HG02763 (cell line): ENCODE measurements around the gene RANGAP1.

Experiments used
- ATAC-seq: cut with Tn5 transposase; IDR thresholded peaks from one replicate; pipeline ENCODE4 v1.9.1; 2021; ENCODE audit warnings: mild to moderate bottlenecking, moderate library complexity; ENCODE audit not compliant: unreplicated experiment

Gene RANGAP1

DNA sequence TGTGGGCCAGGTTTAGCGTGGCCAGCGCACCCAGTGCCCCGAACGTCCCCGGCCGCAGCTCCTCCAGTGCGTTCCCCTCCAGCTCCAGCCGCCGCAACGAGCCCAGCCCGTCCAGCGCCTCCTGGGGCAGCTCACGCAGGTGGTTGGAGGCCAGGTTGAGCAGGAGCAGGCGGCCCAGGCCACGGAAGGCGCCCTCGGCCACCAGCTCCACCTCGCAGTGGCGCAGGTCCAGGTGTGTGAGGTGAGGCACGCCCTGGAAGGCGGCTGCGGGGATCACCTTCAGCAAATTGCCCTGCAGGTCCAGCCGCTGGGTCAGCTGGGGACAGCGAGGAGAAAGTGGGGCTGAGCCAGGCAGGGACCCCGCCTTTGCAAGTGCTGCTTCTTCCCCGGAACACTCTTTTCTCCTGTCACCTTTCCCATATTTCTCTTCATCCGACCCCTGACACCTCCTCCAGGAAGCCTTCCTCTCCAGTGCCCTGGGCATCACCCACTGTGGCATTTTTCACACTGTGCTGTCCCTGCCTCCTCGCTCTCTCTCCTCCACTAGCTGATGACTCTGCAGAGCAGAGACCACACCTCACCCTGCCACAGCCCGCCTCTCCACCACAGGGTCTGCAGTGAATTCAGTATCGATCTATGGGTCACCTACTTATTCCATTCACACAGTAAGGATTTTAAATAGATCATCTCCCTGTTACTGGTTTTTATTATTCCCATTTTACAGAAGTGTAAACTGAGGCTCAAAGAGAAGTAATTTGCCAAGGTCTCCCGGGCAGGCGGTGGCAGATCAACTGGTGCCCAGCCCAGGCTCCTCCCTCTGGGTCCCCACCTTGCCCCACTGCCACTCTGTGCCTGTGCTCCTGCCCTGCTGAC lies 47.2 kb downstream of the RANGAP1 start:
- ATAC-seq = no peak

DNA sequence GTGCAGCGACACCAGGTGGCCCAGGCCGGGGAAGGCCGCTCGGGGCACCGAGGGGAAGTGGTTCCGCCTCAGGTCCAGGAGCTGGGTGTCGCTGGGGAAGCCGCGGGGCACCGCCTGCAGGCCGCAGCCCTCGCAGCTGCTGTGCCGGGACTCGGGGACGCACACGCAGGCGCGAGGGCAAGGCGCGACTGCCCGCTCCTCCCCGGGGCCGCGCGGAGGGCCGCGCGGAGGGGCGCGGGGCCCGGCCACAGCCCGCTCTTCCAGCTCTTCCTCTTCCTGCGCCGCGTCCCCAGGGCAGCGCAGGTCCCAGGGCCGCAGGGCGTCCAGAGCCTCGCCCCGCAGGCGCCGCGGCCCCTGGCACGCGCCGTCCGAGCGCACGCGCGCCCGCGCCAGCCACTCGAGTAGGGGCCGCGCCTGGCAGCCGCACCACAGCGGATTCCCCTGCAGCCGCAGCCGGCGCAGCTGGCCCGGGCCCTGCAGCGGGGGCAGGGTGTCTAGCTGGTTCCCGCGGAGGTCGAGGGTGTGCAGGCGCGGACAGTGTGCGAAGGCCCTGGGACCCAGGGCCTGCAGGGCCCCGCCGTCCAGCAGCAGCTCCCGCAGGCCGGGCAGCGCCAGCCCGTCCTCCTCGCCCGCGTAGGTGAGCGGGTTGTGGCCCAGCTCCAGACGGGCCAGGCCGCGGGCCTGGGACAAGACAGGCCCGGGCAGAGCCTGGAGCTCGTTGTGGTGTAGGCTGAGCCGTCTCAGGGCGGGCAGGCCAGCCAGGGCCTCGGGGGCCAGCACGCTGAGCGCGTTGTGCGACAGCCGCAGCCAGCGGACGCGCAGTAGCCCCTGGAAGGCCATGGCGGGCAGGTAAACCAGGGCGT lies 48.0 kb downstream of the RANGAP1 start:
- peak; percentile 63 for ATAC-seq

DNA sequence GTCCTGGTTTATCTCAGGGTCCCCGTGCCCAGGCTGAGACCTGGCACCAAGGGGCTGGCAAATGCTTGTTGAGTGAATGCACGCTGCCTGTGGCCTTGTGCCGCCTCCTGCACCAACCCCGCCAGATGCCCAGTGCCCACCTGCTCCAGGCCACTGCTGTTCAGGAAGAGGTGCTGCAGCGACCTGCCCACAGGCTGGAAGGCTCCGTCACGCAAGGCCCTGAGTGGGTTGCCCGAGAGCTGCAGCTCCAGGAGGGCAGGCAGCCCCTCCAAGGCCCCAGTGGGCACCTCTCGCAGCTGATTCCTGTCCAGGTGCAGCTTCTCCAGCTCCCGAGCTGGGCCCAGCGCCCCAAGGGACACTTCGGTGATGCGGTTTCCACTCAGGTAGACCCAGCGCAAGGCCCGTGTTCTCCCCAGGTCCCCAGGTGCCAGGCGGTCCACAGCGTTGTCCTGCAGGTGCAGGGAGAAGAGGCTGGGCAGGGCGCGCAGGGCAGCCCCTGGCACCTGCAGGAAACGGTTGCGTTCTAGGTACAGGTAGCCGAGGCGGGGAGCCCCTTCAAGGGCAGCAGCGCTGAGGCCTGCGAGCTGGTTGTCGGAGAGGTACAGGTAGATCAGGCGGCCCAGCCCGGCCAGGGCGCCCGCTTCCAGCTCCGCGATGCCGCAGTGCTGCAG lies 48.8 kb downstream of the RANGAP1 start:
- no peak for ATAC-seq

DNA sequence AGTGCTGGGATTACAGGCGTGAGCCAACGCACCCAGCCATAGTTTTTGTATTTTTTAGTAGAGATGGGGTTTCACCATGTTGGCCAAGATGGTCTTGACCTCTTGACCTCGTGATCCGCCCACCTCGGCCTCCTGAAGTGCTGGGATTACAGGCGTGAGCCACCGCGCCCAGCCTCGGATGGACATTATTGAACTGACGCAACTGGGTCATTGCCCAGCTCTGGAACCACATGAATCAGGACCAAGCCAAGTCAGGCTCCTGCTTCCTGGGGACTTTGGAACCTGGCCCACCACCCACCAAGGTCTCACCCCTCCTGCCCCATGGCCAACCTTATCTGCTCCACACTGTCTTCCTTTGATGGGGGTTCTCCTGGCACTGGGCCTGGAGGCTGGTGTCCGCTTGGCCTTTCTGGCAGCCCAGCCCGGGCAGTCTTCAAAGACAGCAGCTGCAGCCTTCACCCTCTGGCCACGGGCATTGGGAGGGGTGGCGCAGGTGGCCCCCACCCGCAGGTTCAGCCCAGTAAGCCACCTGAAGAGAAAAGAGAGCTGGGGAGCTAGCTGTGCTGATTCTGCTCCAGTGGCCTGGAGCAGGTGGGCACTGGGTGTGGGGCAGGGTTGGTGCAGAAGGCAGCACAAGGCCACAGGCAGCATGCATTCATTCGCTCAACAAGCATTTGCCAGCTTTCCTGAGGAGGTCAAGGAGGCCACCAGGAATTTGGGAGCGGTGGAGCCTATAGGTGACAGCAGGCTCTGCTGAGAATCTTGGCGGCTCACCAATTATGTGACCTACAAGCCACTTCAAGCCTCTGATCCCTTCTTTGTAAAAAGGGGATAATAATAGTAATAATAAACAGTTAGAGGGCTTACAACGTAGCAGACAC lies 50.9 kb downstream of the RANGAP1 start:
- no peak for ATAC-seq

DNA sequence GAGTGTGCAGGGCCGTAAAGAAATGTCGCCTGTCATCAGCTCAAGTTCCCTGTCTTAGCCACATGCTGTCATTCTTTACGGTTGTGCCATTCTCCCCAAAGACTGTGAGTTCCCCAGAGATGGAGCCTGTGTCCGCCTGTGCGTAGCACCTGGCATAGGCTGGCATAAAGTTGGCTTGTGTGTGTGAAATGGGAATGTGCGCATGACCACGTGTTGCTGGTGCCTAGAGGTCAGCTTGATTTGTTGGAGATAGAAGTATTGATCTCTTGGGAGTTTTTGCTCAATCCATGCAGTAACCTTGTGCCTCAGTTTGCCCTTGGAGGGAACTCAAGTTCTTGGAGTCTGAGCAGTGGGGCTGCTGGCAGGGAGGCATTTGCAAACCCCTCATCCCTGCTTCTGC lies 54.6 kb downstream of the RANGAP1 start:
- no peak for ATAC-seq

- ATAC-seq = no peak
These were observed 55.6 kb downstream of the RANGAP1 start for GRCh38 chr22:41230401-41230785.

DNA sequence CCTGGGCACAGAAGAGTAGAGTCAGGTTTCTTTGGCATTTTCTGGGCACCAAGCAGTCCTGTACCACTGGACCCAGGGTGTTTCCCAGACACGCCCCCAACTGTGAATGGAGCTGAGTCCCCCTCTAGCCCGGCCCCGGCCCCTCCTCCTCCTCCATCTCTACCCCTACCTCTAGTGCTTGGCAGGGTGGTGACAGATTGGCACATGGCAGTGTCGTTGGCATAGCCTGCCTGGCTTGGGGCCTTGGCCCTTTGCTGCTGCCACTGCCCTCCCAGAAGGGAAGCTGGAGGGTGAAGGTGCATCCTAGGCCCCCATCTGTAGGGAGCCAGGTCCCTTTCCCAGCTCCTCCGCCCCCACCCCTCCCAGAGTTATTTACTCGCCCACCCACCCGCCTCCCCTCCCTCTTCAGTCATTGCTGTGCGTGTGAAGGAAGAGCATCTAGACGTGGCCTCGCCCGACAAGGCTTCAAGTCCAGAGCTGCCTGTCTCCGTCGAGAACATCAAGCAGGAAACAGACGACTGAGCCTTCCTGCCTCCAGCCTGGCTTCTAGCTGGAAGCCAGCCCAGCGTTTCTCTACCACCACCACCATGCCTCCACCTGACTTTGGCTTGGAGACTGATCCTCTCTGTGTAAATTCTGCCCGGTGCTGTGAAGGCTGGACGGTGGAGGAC lies 56.1 kb downstream of the RANGAP1 start:
- ATAC-seq = no peak

DNA sequence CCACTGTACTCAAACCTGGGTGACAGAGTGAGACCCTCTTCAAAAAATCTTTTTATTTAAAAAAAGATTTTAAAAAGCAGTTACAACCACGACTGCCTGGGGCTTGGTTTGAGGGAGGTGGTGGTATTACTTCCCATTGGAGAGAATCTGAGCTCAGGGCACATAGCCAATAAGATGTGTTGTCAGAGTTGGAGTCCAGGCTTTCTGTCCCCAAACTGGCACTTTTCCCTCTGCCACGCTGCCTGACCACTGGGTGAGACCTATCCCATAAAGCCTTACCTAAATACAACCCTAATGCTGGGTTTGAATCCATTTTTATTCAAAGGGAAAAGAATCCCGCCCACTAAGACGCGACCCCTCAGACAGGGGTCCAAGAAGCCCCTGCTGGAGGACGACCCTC lies 56.8 kb downstream of the RANGAP1 start:
- no peak for ATAC-seq

GRCh38 chr22:41226723-41227655 lies 59.0 kb downstream of the RANGAP1 start:
- no peak for ATAC-seq

DNA sequence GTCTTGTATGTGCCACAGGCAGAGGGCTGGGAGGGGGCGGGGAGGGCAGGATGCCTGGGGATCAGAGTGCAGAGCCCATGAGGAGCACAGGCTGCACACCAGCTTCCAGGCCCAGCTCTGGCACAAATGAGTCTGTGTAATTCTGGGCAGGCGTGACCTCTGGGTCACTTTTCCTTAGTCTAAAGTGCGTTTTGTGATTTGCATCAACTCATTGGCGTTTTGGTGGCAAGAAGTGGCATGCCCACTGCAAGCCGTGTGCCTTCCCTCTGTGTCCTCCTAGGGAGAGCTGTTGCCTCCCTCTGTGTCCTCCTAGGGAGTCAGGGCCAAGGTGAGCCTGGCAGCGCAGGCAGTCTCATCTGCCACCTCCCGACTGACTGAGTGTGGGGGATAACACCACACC lies 62.5 kb downstream of the RANGAP1 start:
- no peak for ATAC-seq

DNA sequence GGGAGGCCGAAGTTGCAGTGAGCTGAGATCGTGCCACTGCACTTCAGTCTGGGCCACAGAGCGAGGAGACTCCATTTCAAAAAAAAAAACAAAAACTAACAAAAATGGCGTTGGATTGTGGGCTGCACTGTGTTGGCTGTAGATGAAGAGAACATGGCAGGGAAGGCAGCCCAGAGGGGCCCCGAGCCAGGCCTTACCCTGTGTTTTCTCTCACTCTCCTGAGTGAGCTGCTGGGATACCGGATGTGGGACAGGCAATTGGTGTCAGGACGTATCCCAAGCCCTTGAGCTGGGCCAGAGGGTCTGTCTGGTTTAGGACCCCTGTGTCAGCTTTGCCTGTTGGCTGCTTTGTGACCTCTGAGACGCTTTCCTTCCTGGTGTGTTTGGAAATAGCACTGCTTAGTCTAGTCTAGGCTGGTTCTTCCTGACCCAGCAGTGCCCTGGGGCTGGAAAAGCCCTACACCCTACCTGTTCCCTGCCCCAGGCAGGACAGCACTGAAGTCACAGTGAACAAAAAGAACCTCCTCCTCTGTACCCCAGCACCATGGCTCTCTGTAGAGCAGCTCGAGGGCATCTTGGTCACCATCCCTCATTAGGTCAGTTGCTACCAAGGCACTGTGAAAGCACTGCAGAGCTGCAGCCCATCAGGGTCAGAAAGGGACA lies 63.0 kb downstream of the RANGAP1 start:
- no peak for ATAC-seq

DNA sequence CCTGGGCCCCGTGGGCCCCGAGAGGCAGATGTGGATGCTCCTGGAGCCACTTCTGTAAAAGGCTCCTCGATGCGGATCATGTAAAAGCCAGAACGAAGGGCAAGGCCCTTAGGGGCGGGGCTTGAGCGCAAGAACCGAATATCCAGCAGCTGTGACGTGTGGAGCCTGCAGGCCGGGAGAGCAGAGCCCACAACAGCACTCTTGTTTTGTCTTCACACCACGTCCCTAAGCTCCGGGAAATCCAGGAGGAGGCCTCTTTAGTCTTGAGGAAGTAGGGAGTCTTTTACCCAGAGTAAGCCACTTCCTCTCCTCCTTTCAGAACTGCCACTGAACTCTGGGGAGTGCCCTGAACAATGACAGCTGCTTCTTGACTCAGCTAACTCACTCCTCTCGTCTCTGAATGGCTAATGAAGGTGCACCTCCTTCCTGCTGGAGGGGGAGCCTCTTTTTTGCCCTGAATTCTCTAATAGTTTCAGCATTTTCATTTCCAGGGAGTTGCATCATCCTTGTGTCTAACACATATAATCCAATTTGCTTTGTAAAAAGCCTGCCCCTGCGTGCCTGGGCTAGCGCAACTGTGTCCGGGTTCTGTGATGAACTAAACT lies 68.3 kb downstream of the RANGAP1 start:
- ATAC-seq = no peak

GRCh38 chr22:41216984-41217383 lies 69.0 kb downstream of the RANGAP1 start:
- ATAC-seq = no peak

- no peak for ATAC-seq
These were observed 70.1 kb downstream of the RANGAP1 start for GRCh38 chr22:41215926-41216325.

- no peak for ATAC-seq
These were observed 70.6 kb downstream of the RANGAP1 start for GRCh38 chr22:41215409-41215808.

DNA sequence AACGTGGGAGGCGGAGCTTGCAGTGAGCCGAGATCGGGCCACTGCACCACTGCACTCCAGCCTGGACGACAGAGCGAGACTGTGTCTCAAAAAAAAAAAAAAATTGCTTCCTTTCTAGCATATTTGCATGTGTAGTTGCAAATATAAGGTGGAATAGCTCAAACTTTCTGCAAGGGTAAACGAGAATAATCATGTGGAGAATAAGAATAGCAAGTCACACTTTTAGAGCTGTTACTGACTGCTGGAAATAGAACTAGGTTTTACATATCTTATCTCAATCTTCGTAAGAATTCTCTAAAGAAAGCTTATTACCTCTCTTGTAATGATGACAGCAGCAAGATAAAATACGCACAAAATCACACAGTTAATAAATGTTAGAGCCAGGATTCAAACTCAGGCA lies 79.3 kb downstream of the RANGAP1 start:
- ATAC-seq = no peak

GRCh38 chr22:41204992-41205900 lies 80.7 kb downstream of the RANGAP1 start, which contains the start of gene L3MBTL2:
Gene L3MBTL2, plus strand, starts transcription at chr22:41205312. Its CDS starts 51 bp downstream, at chr22:41205363.
- ATAC-seq = peak; percentile 97
